Neural progenitor cell (in vitro differentiated cells): Measurements from ENCODE around the gene RPL14. TPM values are rescaled to one million over a fixed set of nuclear protein-coding genes. Genes with fewer than 3 reads are reported as not detected.

ENCODE experiments used
- DNase-seq: peaks from one replicate; pipeline ENCODE4 v3.0.0-alpha.2; 2016; ENCODE audit warnings: low spot score
- H2AFZ ChIP-seq: fragments of 200-600 bp; sonication (generic); replicated peaks from 2 replicates; pipeline ENCODE4 v1.6.1; 2016; ENCODE audit warnings: antibody characterized with exemption
- H3F3A ChIP-seq: fragments of 200-600 bp; sonication (generic); 2 replicates; pipeline ENCODE4 v1.6.1; 2016; ENCODE audit warnings: antibody characterized with exemption, low read depth
- H3K27ac ChIP-seq: fragments of 200-600 bp; sonication (generic); 2 replicates; pipeline ENCODE4 v1.5.1; 2016; ENCODE audit warnings: mild to moderate bottlenecking
- H3K27me3 ChIP-seq: fragments of 200-600 bp; sonication (generic); 2 replicates; pipeline ENCODE4 v1.6.1; 2016; ENCODE audit warnings: mild to moderate bottlenecking, moderate library complexity
- H3K36me3 ChIP-seq: fragments of 200-600 bp; sonication (generic); 2 replicates; pipeline ENCODE4 v1.5.1; 2016
- H3K4me1 ChIP-seq: fragments of 200-600 bp; sonication (generic); 2 replicates; pipeline ENCODE4 v1.6.1; 2016; ENCODE audit warnings: mixed run types
- H3K4me2 ChIP-seq: fragments of 200-600 bp; sonication (generic); 2 replicates; pipeline ENCODE4 v1.6.1; 2016
- H3K4me3 ChIP-seq: fragments of 200-600 bp; sonication (generic); 2 replicates; pipeline ENCODE4 v1.5.1; 2016
- H3K79me2 ChIP-seq: fragments of 200-600 bp; sonication (generic); 2 replicates; pipeline ENCODE4 v1.6.1; 2016; ENCODE audit warnings: low read depth
- H3K9ac ChIP-seq: fragments of 200-600 bp; sonication (generic); 2 replicates; pipeline ENCODE4 v1.6.1; 2016
- H3K9me3 ChIP-seq: fragments of 200-600 bp; sonication (generic); 2 replicates; pipeline ENCODE4 v1.5.1; 2016; ENCODE audit warnings: low read depth
- H4K20me1 ChIP-seq: fragments of 200-600 bp; sonication (generic); 2 replicates; pipeline ENCODE4 v1.6.1; 2016; ENCODE audit warnings: low read depth
- H3K27ac Mint-ChIP-seq: 3 replicates; pipeline ENCODE4 v1.8.0; 2021; ENCODE audit warnings: mixed read lengths
- H3K27me3 Mint-ChIP-seq: 2 replicates; pipeline ENCODE4 v1.8.0; 2022; ENCODE audit warnings: low read depth, mild to moderate bottlenecking, inconsistent platforms, moderate library complexity, mixed read lengths; ENCODE audit not compliant: insufficient read depth
- H3K36me3 Mint-ChIP-seq: 3 replicates; pipeline ENCODE4 v1.8.0; 2021; ENCODE audit warnings: mixed read lengths
- H3K4me1 Mint-ChIP-seq: 3 replicates; pipeline ENCODE4 v1.8.0; 2021; ENCODE audit warnings: mixed read lengths
- H3K4me3 Mint-ChIP-seq: 3 replicates; pipeline ENCODE4 v1.8.0; 2021; ENCODE audit warnings: mild to moderate bottlenecking, moderate library complexity, mixed read lengths
- H3K9me3 Mint-ChIP-seq: 3 replicates; pipeline ENCODE4 v1.8.0; 2020; ENCODE audit warnings: mixed read lengths
- EZH2 ChIP-seq: fragments of 200-600 bp; sonication (generic); IDR thresholded peaks from 2 replicates; pipeline ENCODE4 v1.6.1; 2017; ENCODE audit warnings: antibody characterized with exemption, mild to moderate bottlenecking, moderate library complexity
- EZH2phosphoT487 ChIP-seq: fragments of 200-600 bp; sonication (generic); IDR thresholded peaks from 2 replicates; pipeline ENCODE4 v1.6.1; 2017; ENCODE audit warnings: antibody characterized with exemption
- total RNA-seq: library from RNA; depleted of rRNA; stranded (reverse); fragments of >200 nt; gene quantifications from 2 replicates; pipeline ENCODE4 v1.2.3, GENCODE V29; 2015; ENCODE audit warnings: low replicate concordance
- TF ChIP-seq, protein P1 (sequence below): fragments of 200-600 bp; sonication (generic); IDR thresholded peaks from 2 replicates; pipeline ENCODE4 v1.5.1; 2017; ENCODE audit warnings: antibody characterized with exemption, mild to moderate bottlenecking

The RPL14 gene
- total RNA-seq, 1 donor from 2014 or later = 948 TPM

DNA sequence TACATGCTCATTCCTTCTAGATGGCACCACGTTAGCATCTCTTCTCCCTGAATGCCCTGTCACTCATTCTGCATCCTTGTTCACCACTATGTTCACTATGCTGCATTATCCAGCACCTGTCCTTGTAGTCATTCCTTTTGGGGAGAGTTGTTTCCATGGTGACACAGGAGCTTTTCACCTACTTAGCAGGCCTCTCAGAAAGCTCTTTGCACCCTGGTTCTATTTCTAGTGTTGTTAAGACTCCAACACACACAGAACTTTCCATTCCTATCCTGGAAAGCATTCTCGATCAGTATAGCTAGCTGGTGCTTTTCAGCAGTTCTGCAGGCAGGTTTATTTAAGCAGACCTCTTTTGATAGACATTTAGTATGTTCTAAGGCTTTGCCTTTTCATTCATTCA lies 6.7 kb upstream of the RPL14 start:
- Histone ChIP-seq H3K4me2 (no peak overlapping the region), H3K4me1 (peaks cover 8% of the 10 kb centered on the region), H3F3A (peaks cover 17% of the 10 kb centered on the region), H4K20me1 (no peaks in the 10 kb centered on the region), H3K9ac (no peak overlapping the region), H3K27ac (no peak overlapping the region), H2AFZ (no peak overlapping the region), H3K36me3 (no peaks in the 10 kb centered on the region), H3K79me2 (no peaks in the 10 kb centered on the region), H3K9me3 (no peaks in the 10 kb centered on the region), H3K27me3 (no peaks in the 10 kb centered on the region), H3K4me3 (no peak overlapping the region)
- Mint-ChIP-seq H3K36me3 (no peaks in the 10 kb centered on the region), H3K27ac (no peak overlapping the region), H3K9me3 (no peaks in the 10 kb centered on the region), H3K27me3 (no peaks in the 10 kb centered on the region), H3K4me3 (no peak overlapping the region), H3K4me1 (peaks cover 19% of the 10 kb centered on the region)
- TF ChIP-seq, protein P1, sequence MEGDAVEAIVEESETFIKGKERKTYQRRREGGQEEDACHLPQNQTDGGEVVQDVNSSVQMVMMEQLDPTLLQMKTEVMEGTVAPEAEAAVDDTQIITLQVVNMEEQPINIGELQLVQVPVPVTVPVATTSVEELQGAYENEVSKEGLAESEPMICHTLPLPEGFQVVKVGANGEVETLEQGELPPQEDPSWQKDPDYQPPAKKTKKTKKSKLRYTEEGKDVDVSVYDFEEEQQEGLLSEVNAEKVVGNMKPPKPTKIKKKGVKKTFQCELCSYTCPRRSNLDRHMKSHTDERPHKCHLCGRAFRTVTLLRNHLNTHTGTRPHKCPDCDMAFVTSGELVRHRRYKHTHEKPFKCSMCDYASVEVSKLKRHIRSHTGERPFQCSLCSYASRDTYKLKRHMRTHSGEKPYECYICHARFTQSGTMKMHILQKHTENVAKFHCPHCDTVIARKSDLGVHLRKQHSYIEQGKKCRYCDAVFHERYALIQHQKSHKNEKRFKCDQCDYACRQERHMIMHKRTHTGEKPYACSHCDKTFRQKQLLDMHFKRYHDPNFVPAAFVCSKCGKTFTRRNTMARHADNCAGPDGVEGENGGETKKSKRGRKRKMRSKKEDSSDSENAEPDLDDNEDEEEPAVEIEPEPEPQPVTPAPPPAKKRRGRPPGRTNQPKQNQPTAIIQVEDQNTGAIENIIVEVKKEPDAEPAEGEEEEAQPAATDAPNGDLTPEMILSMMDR = no peak
- no peak for TF ChIP-seq EZH2
- TF ChIP-seq EZH2phosphoT487 = no peak
- no peak for DNase-seq

DNA sequence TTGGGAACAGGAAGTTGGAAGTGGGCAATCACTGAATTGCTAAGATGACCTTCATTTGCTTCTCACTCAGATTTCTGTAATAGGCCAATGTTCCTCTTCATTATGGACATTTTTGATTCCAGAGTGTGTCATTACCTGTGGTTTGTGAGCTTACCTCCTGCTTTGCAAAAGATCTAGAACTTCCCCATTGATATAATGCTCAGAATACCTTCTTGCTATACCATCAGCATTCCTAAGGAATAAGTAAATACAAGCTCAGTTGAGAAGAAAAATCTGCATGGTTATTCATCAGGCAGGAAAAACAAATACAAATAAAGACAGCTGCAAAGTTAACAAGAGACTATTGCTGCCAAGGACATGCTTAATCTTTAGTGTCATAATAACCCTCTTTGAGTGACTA lies 5.6 kb upstream of the RPL14 start:
- peak overlapping the region; percentile 92 for H3K4me3 Mint-ChIP-seq
- no peak for TF ChIP-seq EZH2
- no peak for TF ChIP-seq EZH2phosphoT487
- TF ChIP-seq, protein P1 = no peak
- no peaks in the 10 kb centered on the region for H3K9me3 Mint-ChIP-seq

GRCh38 chr3:40452057-40452456 lies 5.1 kb upstream of the RPL14 start:
- no peaks in the 10 kb centered on the region for H3K27me3 Mint-ChIP-seq
- Histone ChIP-seq H4K20me1 (no peaks in the 10 kb centered on the region), H3K4me3 (peak overlapping the region; percentile 59), H3K4me1 (no peaks in the 10 kb centered on the region), H3K27me3 (no peaks in the 10 kb centered on the region), H3K4me2 (peak overlapping the region; percentile 82), H3K9ac (no peak overlapping the region), H3F3A (peaks cover 11% of the 10 kb centered on the region), H2AFZ (peak overlapping the region; percentile 88), H3K36me3 (no peaks in the 10 kb centered on the region), H3K79me2 (peaks cover 9% of the 10 kb centered on the region), H3K9me3 (no peaks in the 10 kb centered on the region), H3K27ac (no peak overlapping the region)
- TF ChIP-seq, protein P1 = no peak
- TF ChIP-seq EZH2 (no peak), EZH2phosphoT487 (no peak)
- H3K27ac Mint-ChIP-seq = no peak overlapping the region
- H3K4me3 Mint-ChIP-seq = peak overlapping the region; percentile 92
- H3K36me3 Mint-ChIP-seq = no peaks in the 10 kb centered on the region
- H3K9me3 Mint-ChIP-seq = no peaks in the 10 kb centered on the region
- peaks cover 26% of the 10 kb centered on the region for H3K4me1 Mint-ChIP-seq
- DNase-seq = no peak

More for the DNA sequence above, 5.6 kb upstream of the RPL14 start:
- no peak overlapping the region for H3K9ac ChIP-seq
- Mint-ChIP-seq H3K36me3 (no peaks in the 10 kb centered on the region), H3K27me3 (no peaks in the 10 kb centered on the region), H3K4me1 (peaks cover 24% of the 10 kb centered on the region), H3K27ac (no peak overlapping the region)
- H3K4me2 ChIP-seq = peak overlapping the region; percentile 82
- H3F3A ChIP-seq = peaks cover 14% of the 10 kb centered on the region
- H3K9me3 ChIP-seq = no peaks in the 10 kb centered on the region
- H4K20me1 ChIP-seq = no peaks in the 10 kb centered on the region
- no peak overlapping the region for H3K4me3 ChIP-seq
- peaks cover 4% of the 10 kb centered on the region for H3K79me2 ChIP-seq
- DNase-seq = no peak
- peaks cover 5% of the 10 kb centered on the region for H3K4me1 ChIP-seq
- H3K36me3 ChIP-seq = no peaks in the 10 kb centered on the region
- no peaks in the 10 kb centered on the region for H3K27me3 ChIP-seq
- H3K27ac ChIP-seq = no peak overlapping the region
- no peak overlapping the region for H2AFZ ChIP-seq
